Adrenal gland (tissue), 5 donors: ENCODE measurements around the gene HVCN1.

Source experiments
- CTCF ChIP-seq, 6 experiments: fragments of 450-650 bp in 4 of 6; fragments of 200-600 bp in 2 of 6; sonication (generic) in 1 of 6; IDR thresholded peaks; 1 replicate in 5 of 6; 2 replicates in 1 of 6; pipeline versions ENCODE4 v1.5.1 to v1.8.0; 2016 to 2021; ENCODE audit warnings: antibody characterized with exemption in 6 of 6, mild to moderate bottlenecking in 2 of 6, moderate library complexity in 1 of 6
- POLR2A ChIP-seq, 2 donors: fragments of 450-650 bp; IDR thresholded peaks; one replicate each; pipeline ENCODE4 v1.6.1; 2017; ENCODE audit warnings: antibody characterized with exemption in 2 of 2, mild to moderate bottlenecking in 2 of 2, moderate library complexity in 1 of 2
- donor health status: DM: no; HTN: no; CAD: no.

GRCh38 chr12:110732572-110732971, 43.7 kb upstream of the HVCN1 start:
- TF ChIP-seq CTCF (IDR thresholded peaks at IDR 0.05) (no peak), POLR2A (IDR thresholded peaks at IDR 0.05) (no peak)
